Right renal cortex interstitium (tissue), 3 donors: ENCODE data around the gene SLCO3A1. TPM values are rescaled to one million over a fixed set of nuclear protein-coding genes. Genes with fewer than 3 reads are reported as not detected.
"Not testable (repeated sequence)": the region's sequence is repeated elsewhere in the genome, so short reads cannot be mapped to it uniquely, and the experiment has no call there.

Experiments
- DNase-seq, 3 donors: peaks; one replicate each; pipeline ENCODE4 v3.0.0-alpha.2; 2013; ENCODE audit warnings: low read depth in 3 of 3, low spot score in 2 of 3
- polyA plus RNA-seq, 3 donors: library from polyadenylated mRNA; unstranded; fragments of 120-200 nt; gene quantifications; one replicate each; pipeline ENCODE4 v1.2.1, GENCODE V29; 2013; ENCODE audit not compliant: insufficient read length in 3 of 3

The SLCO3A1 gene
- polyA plus RNA-seq, 3 donors, result 9.4 to 16.0 (median 14.7) TPM

- no peak for DNase-seq
Observed at GRCh38 chr15:91956026-91956723, 102.7 kb downstream of the SLCO3A1 start.

- no peak for DNase-seq
Observed at GRCh38 chr15:91961357-91961756, 107.8 kb downstream of the SLCO3A1 start.

GRCh38 chr15:91963747-91964146 lies 110.2 kb downstream of the SLCO3A1 start:
- DNase-seq, result not testable (repeated sequence)

- no peak for DNase-seq
Observed at GRCh38 chr15:91965501-91966193, 112.1 kb downstream of the SLCO3A1 start.

GRCh38 chr15:91966194-91966552 lies 112.7 kb downstream of the SLCO3A1 start:
- no peak for DNase-seq

GRCh38 chr15:91967935-91968606 lies 114.6 kb downstream of the SLCO3A1 start:
- no peak for DNase-seq

- DNase-seq, result no peak
Observed at GRCh38 chr15:91968610-91969009, 115.1 kb downstream of the SLCO3A1 start.

GRCh38 chr15:91970142-91970541 lies 116.6 kb downstream of the SLCO3A1 start:
- DNase-seq, result no peak

GRCh38 chr15:91973481-91973880 lies 120.0 kb downstream of the SLCO3A1 start:
- no peak for DNase-seq

- no peak for DNase-seq
Observed at GRCh38 chr15:91974321-91974720, 120.8 kb downstream of the SLCO3A1 start.

- no peak for DNase-seq
Observed at GRCh38 chr15:91975241-91975978, 121.9 kb downstream of the SLCO3A1 start.

GRCh38 chr15:91976966-91977365 lies 123.5 kb downstream of the SLCO3A1 start:
- no peak for DNase-seq

- no peak for DNase-seq
Observed at GRCh38 chr15:91980502-91981267, 127.2 kb downstream of the SLCO3A1 start.

GRCh38 chr15:91981821-91982800 lies 128.6 kb downstream of the SLCO3A1 start:
- DNase-seq, result no peak

GRCh38 chr15:91983729-91984340 lies 130.3 kb downstream of the SLCO3A1 start:
- DNase-seq, result peak in 2 of 3 donors; percentile 25 to 36

- DNase-seq, result no peak
Observed at GRCh38 chr15:91985297-91985696, 131.8 kb downstream of the SLCO3A1 start.

GRCh38 chr15:91988071-91988470 lies 134.6 kb downstream of the SLCO3A1 start:
- DNase-seq, result no peak

GRCh38 chr15:91988655-91989054 lies 135.1 kb downstream of the SLCO3A1 start:
- no peak for DNase-seq

GRCh38 chr15:91989821-91990220 lies 136.3 kb downstream of the SLCO3A1 start:
- no peak for DNase-seq
